PFSK-1 (cell line): ENCODE results near the gene C5.

ENCODE experiments used
- POLR2AphosphoS5 ChIP-seq: IDR thresholded peaks from 2 replicates; pipeline ENCODE4 v1.6.1; 2012; ENCODE audit warnings: low read depth, mild to moderate bottlenecking, control low read depth, low read length, moderate library complexity
- SIN3A ChIP-seq: IDR thresholded peaks from 2 replicates; pipeline ENCODE4 v1.6.1; 2012; ENCODE audit warnings: mild to moderate bottlenecking, low read length, moderate library complexity, borderline replicate concordance; ENCODE audit not compliant: insufficient read depth
- TAF1 ChIP-seq: IDR thresholded peaks from 2 replicates; pipeline ENCODE4 v1.6.1; 2012; ENCODE audit warnings: low read length, control low read depth, borderline replicate concordance; ENCODE audit not compliant: insufficient read depth
- TF ChIP-seq, protein P1 (sequence below), 2 experiments: IDR thresholded peaks; 2 replicates each; pipeline versions ENCODE4 v1.6.1 to v1.8.0; 2011 to 2012; ENCODE audit warnings: low read depth in 2 of 2, low read length in 2 of 2, control low read depth in 1 of 2, inconsistent platforms in 1 of 2, mild to moderate bottlenecking in 1 of 2, moderate library complexity in 1 of 2; ENCODE audit not compliant: insufficient read depth in 1 of 2

GRCh38 chr9:120985819-120986222, 64.3 kb downstream of the C5 start:
- TF ChIP-seq POLR2AphosphoS5: no peak
- TF ChIP-seq SIN3A: no peak
- TF ChIP-seq TAF1: no peak
- TF ChIP-seq, protein P1, sequence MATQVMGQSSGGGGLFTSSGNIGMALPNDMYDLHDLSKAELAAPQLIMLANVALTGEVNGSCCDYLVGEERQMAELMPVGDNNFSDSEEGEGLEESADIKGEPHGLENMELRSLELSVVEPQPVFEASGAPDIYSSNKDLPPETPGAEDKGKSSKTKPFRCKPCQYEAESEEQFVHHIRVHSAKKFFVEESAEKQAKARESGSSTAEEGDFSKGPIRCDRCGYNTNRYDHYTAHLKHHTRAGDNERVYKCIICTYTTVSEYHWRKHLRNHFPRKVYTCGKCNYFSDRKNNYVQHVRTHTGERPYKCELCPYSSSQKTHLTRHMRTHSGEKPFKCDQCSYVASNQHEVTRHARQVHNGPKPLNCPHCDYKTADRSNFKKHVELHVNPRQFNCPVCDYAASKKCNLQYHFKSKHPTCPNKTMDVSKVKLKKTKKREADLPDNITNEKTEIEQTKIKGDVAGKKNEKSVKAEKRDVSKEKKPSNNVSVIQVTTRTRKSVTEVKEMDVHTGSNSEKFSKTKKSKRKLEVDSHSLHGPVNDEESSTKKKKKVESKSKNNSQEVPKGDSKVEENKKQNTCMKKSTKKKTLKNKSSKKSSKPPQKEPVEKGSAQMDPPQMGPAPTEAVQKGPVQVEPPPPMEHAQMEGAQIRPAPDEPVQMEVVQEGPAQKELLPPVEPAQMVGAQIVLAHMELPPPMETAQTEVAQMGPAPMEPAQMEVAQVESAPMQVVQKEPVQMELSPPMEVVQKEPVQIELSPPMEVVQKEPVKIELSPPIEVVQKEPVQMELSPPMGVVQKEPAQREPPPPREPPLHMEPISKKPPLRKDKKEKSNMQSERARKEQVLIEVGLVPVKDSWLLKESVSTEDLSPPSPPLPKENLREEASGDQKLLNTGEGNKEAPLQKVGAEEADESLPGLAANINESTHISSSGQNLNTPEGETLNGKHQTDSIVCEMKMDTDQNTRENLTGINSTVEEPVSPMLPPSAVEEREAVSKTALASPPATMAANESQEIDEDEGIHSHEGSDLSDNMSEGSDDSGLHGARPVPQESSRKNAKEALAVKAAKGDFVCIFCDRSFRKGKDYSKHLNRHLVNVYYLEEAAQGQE (IDR thresholded peaks at IDR 0.05; ENCODE audit: insufficient read depth in 1 of 2, low read depth in 2 of 2, low read length in 2 of 2): no peak
